BLaER1 treated with 17β-estradiol and CSF1 and Interleukin-3, amounts not matched to agents 10 nM and 100 nM (cell line): Measurements from ENCODE around the gene ZNF503.

Source experiments
- H3K27ac ChIP-seq, 11 experiments: shearing (Covaris generic); formaldehyde crosslinking; 2 replicates each; pipeline ENCODE4 v1.8.1; 2022
- H3K27me3 ChIP-seq, 11 experiments: shearing (Covaris generic); formaldehyde crosslinking; 2 replicates each; pipeline ENCODE4 v1.8.1; 2022
- H3K36me3 ChIP-seq, 11 experiments: shearing (Covaris generic); formaldehyde crosslinking; 2 replicates each; pipeline ENCODE4 v1.8.1; 2022
- H3K4me1 ChIP-seq, 10 experiments: shearing (Covaris generic); formaldehyde crosslinking; 2 replicates each; pipeline ENCODE4 v1.8.1; 2022
- H3K4me2 ChIP-seq, 11 experiments: shearing (Covaris generic); formaldehyde crosslinking; 2 replicates each; pipeline ENCODE4 v1.8.1; 2022
- H3K4me3 ChIP-seq, 10 experiments: shearing (Covaris generic); formaldehyde crosslinking; 2 replicates each; pipeline ENCODE4 v1.8.1; 2022
- H3K9ac ChIP-seq, 11 experiments: shearing (Covaris generic); formaldehyde crosslinking; 2 replicates each; pipeline ENCODE4 v1.8.1; 2022
- H3K9me3 ChIP-seq, 11 experiments: shearing (Covaris generic); formaldehyde crosslinking; replicated peaks in 1 of 11; 2 replicates each; pipeline ENCODE4 v1.8.1; 2022
- H4K20me1 ChIP-seq, 11 experiments: shearing (Covaris generic); formaldehyde crosslinking; 2 replicates each; pipeline ENCODE4 v1.8.1; 2022
- Cebpa-rat ChIP-seq, 11 experiments: shearing (Covaris generic); IDR thresholded peaks; 2 replicates each; pipeline ENCODE4 v1.8.1; 2022

The ZNF503 gene

GRCh38 chr10:75399461-75400162, 2.0 kb downstream of the ZNF503 start:
- H3K4me2 ChIP-seq: peak overlapping the region; percentile 85 to 100 (median 97)
- H3K36me3 ChIP-seq: peaks cover 5 to 49% (median 10%) of the 10 kb centered on the region in 11 experiments; a peak in 15 of 22 replicates
- H3K9me3 ChIP-seq: peaks cover 0 to 28% (median 6%) of the 10 kb centered on the region in 11 experiments; a peak in 11 of 22 replicates
- H3K27ac ChIP-seq: peak overlapping the region in 5 of 11 experiments; percentile 78 to 93 (median 84); a peak in 7 of 22 replicates
- H4K20me1 ChIP-seq: peaks cover 8 to 51% (median 23%) of the 10 kb centered on the region in 11 experiments; a peak in 18 of 22 replicates
- H3K27me3 ChIP-seq: peaks cover 21 to 58% (median 43%) of the 10 kb centered on the region in 11 experiments
- H3K4me3 ChIP-seq: peak overlapping the region; percentile 72 to 99 (median 86)
- no peak for TF ChIP-seq Cebpa-rat (IDR thresholded peaks at IDR 0.05)
- H3K4me1 ChIP-seq: peaks cover 19 to 36% (median 31%) of the 10 kb centered on the region in 10 experiments
- H3K9ac ChIP-seq: peak overlapping the region; percentile 66 to 91 (median 80); a peak in 21 of 22 replicates

GRCh38 chr10:75398692-75399460, 2.7 kb downstream of the ZNF503 start:
- H3K4me1 ChIP-seq: peaks cover 19 to 32% (median 26%) of the 10 kb centered on the region in 10 experiments
- H3K27me3 ChIP-seq: peaks cover 13 to 50% (median 36%) of the 10 kb centered on the region in 11 experiments
- H3K4me3 ChIP-seq: peak overlapping the region in 9 of 10 experiments; percentile 72 to 99 (median 85); a peak in 10 of 20 replicates
- TF ChIP-seq Cebpa-rat (IDR thresholded peaks at IDR 0.05): no peak
- peak overlapping the region; percentile 85 to 100 (median 97); a peak in 21 of 22 replicates for H3K4me2 ChIP-seq
- H3K36me3 ChIP-seq: peaks cover 5 to 56% (median 10%) of the 10 kb centered on the region in 11 experiments; a peak in 15 of 22 replicates
- H3K27ac ChIP-seq: no peak overlapping the region
- H3K9ac ChIP-seq: peak overlapping the region; percentile 60 to 91 (median 75); a peak in 15 of 22 replicates
- H4K20me1 ChIP-seq: peaks cover 8 to 55% (median 17%) of the 10 kb centered on the region in 11 experiments; a peak in 16 of 22 replicates
- peaks cover 0 to 22% (median 5%) of the 10 kb centered on the region in 11 experiments; a peak in 9 of 22 replicates for H3K9me3 ChIP-seq

- peaks cover 5 to 56% (median 10%) of the 10 kb centered on the region in 11 experiments; a peak in 15 of 22 replicates for H3K36me3 ChIP-seq
- H3K9me3 ChIP-seq: peaks cover 0 to 22% (median 5%) of the 10 kb centered on the region in 11 experiments; a peak in 9 of 22 replicates
- H3K4me3 ChIP-seq: no peak overlapping the region
- no peak overlapping the region for H3K27ac ChIP-seq
- no peak overlapping the region for H3K9ac ChIP-seq
- peaks cover 7 to 44% (median 30%) of the 10 kb centered on the region in 11 experiments for H3K27me3 ChIP-seq
- H3K4me1 ChIP-seq: peaks cover 12 to 25% (median 20%) of the 10 kb centered on the region in 10 experiments
- no peak for TF ChIP-seq Cebpa-rat (IDR thresholded peaks at IDR 0.05)
- peaks cover 8 to 55% (median 17%) of the 10 kb centered on the region in 11 experiments; a peak in 16 of 22 replicates for H4K20me1 ChIP-seq
- peak overlapping the region in 3 of 11 experiments; percentile 85 to 95 (median 93); a peak in 3 of 22 replicates for H3K4me2 ChIP-seq
Observed at GRCh38 chr10:75398200-75398691, 3.3 kb downstream of the ZNF503 start.

GRCh38 chr10:75397496-75398199, 3.9 kb downstream of the ZNF503 start:
- peaks cover 8 to 55% (median 15%) of the 10 kb centered on the region in 11 experiments; a peak in 16 of 22 replicates for H4K20me1 ChIP-seq
- H3K4me2 ChIP-seq: no peak overlapping the region
- H3K4me1 ChIP-seq: peaks cover 6 to 19% (median 14%) of the 10 kb centered on the region in 10 experiments; a peak in 19 of 20 replicates
- no peak for TF ChIP-seq Cebpa-rat (IDR thresholded peaks at IDR 0.05)
- H3K4me3 ChIP-seq: no peak overlapping the region
- H3K36me3 ChIP-seq: peaks cover 5 to 56% (median 10%) of the 10 kb centered on the region in 11 experiments; a peak in 15 of 22 replicates
- peaks cover 0 to 18% (median 5%) of the 10 kb centered on the region in 11 experiments; a peak in 9 of 22 replicates for H3K9me3 ChIP-seq
- H3K27me3 ChIP-seq: peaks cover 1 to 38% (median 24%) of the 10 kb centered on the region in 11 experiments
- no peak overlapping the region for H3K9ac ChIP-seq
- no peak overlapping the region for H3K27ac ChIP-seq

GRCh38 chr10:75396631-75397495, 4.7 kb downstream of the ZNF503 start:
- TF ChIP-seq Cebpa-rat (IDR thresholded peaks at IDR 0.05): no peak
- no peak overlapping the region for H3K9ac ChIP-seq
- peaks cover 0 to 30% (median 16%) of the 10 kb centered on the region in 11 experiments; a peak in 13 of 22 replicates for H3K27me3 ChIP-seq
- H3K27ac ChIP-seq: no peak overlapping the region
- peaks cover 5 to 17% (median 11%) of the 10 kb centered on the region in 10 experiments; a peak in 18 of 20 replicates for H3K4me1 ChIP-seq
- H3K4me3 ChIP-seq: no peak overlapping the region
- H4K20me1 ChIP-seq: peaks cover 8 to 55% (median 15%) of the 10 kb centered on the region in 11 experiments; a peak in 16 of 22 replicates
- no peak overlapping the region for H3K4me2 ChIP-seq
- peaks cover 0 to 18% (median 5%) of the 10 kb centered on the region in 11 experiments; a peak in 8 of 22 replicates for H3K9me3 ChIP-seq
- peaks cover 5 to 56% (median 10%) of the 10 kb centered on the region in 11 experiments; a peak in 15 of 22 replicates for H3K36me3 ChIP-seq

GRCh38 chr10:75395932-75396630, 5.5 kb downstream of the ZNF503 start:
- no peak for TF ChIP-seq Cebpa-rat (IDR thresholded peaks at IDR 0.05)
- Histone ChIP-seq H3K4me2 (no peak overlapping the region), H3K27ac (no peak overlapping the region)

More at GRCh38 chr10:75395932-75396630, 5.5 kb downstream of the ZNF503 start:
- peaks cover 5 to 17% (median 11%) of the 10 kb centered on the region in 10 experiments; a peak in 18 of 20 replicates for H3K4me1 ChIP-seq
- peaks cover 0 to 18% (median 5%) of the 10 kb centered on the region in 11 experiments; a peak in 8 of 22 replicates for H3K9me3 ChIP-seq
- H4K20me1 ChIP-seq: peaks cover 8 to 55% (median 15%) of the 10 kb centered on the region in 11 experiments; a peak in 16 of 22 replicates
- H3K27me3 ChIP-seq: peaks cover 0 to 24% (median 10%) of the 10 kb centered on the region in 11 experiments; a peak in 13 of 22 replicates
- no peak overlapping the region for H3K9ac ChIP-seq
- peaks cover 5 to 56% (median 10%) of the 10 kb centered on the region in 11 experiments; a peak in 15 of 22 replicates for H3K36me3 ChIP-seq
- H3K4me3 ChIP-seq: no peak overlapping the region
